ENCODE results near the gene OR52E5.

Gene OR52E5

GRCh38 chr11:5930614-5931013, 37.6 kb downstream of the OR52E5 start:
- Histone ChIP-seq H3K4me3 (replicated peaks; ENCODE audit: insufficient read depth, low read length) (no peak overlapping the region), H3K27me3 (ENCODE audit: insufficient read depth, poor library complexity, severe bottlenecking) (no peaks in the 10 kb centered on the region), H3K27ac (replicated peaks) (no peak overlapping the region)
- DNase-seq (ENCODE audit: low read depth in 1 of 2, low spot score in 1 of 2), result no peak
- TF ChIP-seq GABPA (IDR thresholded peaks at IDR 0.05; ENCODE audit: low read depth) (no peak), CTCF (IDR thresholded peaks at IDR 0.05; ENCODE audit: insufficient read depth, low read length) (no peak), POLR2AphosphoS5 (IDR thresholded peaks at IDR 0.05; ENCODE audit: low read depth) (no peak), SPI1 (IDR thresholded peaks at IDR 0.05; ENCODE audit: borderline replicate concordance, low read depth) (no peak), REST (IDR thresholded peaks at IDR 0.05; ENCODE audit: insufficient replicate concordance, low read depth) (no peak)

- no peak for DNase-seq (ENCODE audit: low read depth in 1 of 2, low spot score in 1 of 2)
- Histone ChIP-seq H3K27me3 (ENCODE audit: insufficient read depth, poor library complexity, severe bottlenecking) (no peaks in the 10 kb centered on the region), H3K4me3 (replicated peaks; ENCODE audit: insufficient read depth, low read length) (no peak overlapping the region), H3K27ac (replicated peaks) (no peak overlapping the region)
- TF ChIP-seq REST (IDR thresholded peaks at IDR 0.05; ENCODE audit: insufficient replicate concordance, low read depth) (no peak), GABPA (IDR thresholded peaks at IDR 0.05; ENCODE audit: low read depth) (no peak), POLR2AphosphoS5 (IDR thresholded peaks at IDR 0.05; ENCODE audit: low read depth) (no peak), CTCF (IDR thresholded peaks at IDR 0.05; ENCODE audit: insufficient read depth, low read length) (no peak), SPI1 (IDR thresholded peaks at IDR 0.05; ENCODE audit: borderline replicate concordance, low read depth) (no peak)
Measured at GRCh38 chr11:5931061-5931460, 38.1 kb downstream of the OR52E5 start.

- TF ChIP-seq REST (IDR thresholded peaks at IDR 0.05; ENCODE audit: insufficient replicate concordance, low read depth) (no peak), POLR2AphosphoS5 (IDR thresholded peaks at IDR 0.05; ENCODE audit: low read depth) (no peak), SPI1 (IDR thresholded peaks at IDR 0.05; ENCODE audit: borderline replicate concordance, low read depth) (no peak), CTCF (IDR thresholded peaks at IDR 0.05; ENCODE audit: insufficient read depth, low read length) (no peak), GABPA (IDR thresholded peaks at IDR 0.05; ENCODE audit: low read depth) (no peak)
- H3K27me3 ChIP-seq (ENCODE audit: insufficient read depth, poor library complexity, severe bottlenecking), result no peaks in the 10 kb centered on the region
- H3K27ac ChIP-seq (replicated peaks), result no peak overlapping the region
- H3K4me3 ChIP-seq (replicated peaks; ENCODE audit: insufficient read depth, low read length), result no peak overlapping the region
- no peak for DNase-seq (ENCODE audit: low read depth in 1 of 2, low spot score in 1 of 2)
Measured at GRCh38 chr11:5932671-5933070, 39.7 kb downstream of the OR52E5 start.

Data from HL-60 (cell line).